NCI-H2196 (cell line): ENCODE measurements around the gene CCDC88A.
"Not testable (repeated sequence)": the region's sequence is repeated elsewhere in the genome, so short reads cannot be mapped to it uniquely, and the experiment has no call there.

Experiments
- DNase-seq: peaks from one replicate; lab custom pipeline; 2025; ENCODE audit not compliant: unreplicated experiment; lab: John Stamatoyannopoulos, UW

Gene CCDC88A

GRCh38 chr2:55327470-55328230 is 92.0 kb downstream of the CCDC88A start:
- DNase-seq, result no peak

GRCh38 chr2:55314985-55315384 is 104.7 kb downstream of the CCDC88A start:
- DNase-seq, result no peak

- no peak for DNase-seq
Observed at GRCh38 chr2:55311444-55311870, 108.2 kb downstream of the CCDC88A start.

GRCh38 chr2:55309446-55309845 is 110.2 kb downstream of the CCDC88A start:
- no peak for DNase-seq

- no peak for DNase-seq
Observed at GRCh38 chr2:55302241-55302640, 117.4 kb downstream of the CCDC88A start.

- no peak for DNase-seq
Observed at GRCh38 chr2:55301277-55301676, 118.4 kb downstream of the CCDC88A start.

- DNase-seq, result no peak
Observed at GRCh38 chr2:55296393-55296792, 123.3 kb downstream of the CCDC88A start.

GRCh38 chr2:55283083-55283482 is 136.6 kb downstream of the CCDC88A start:
- DNase-seq, result no peak

- peak; percentile 58 for DNase-seq
Observed at GRCh38 chr2:55282110-55282917, 137.3 kb downstream of the CCDC88A start.

GRCh38 chr2:55280851-55281546 is 138.7 kb downstream of the CCDC88A start:
- DNase-seq, result not testable (repeated sequence)

- DNase-seq, result not testable (repeated sequence)
Observed at GRCh38 chr2:55279859-55280424, 139.7 kb downstream of the CCDC88A start.

GRCh38 chr2:55279214-55279835 is 140.3 kb downstream of the CCDC88A start:
- not testable (repeated sequence) for DNase-seq

GRCh38 chr2:55277310-55277709 is 142.3 kb downstream of the CCDC88A start:
- DNase-seq, result no peak

- not testable (repeated sequence) for DNase-seq
Observed at GRCh38 chr2:55274346-55274745, 145.3 kb downstream of the CCDC88A start.

- no peak for DNase-seq
Observed at GRCh38 chr2:55269645-55269990, 150.0 kb downstream of the CCDC88A start.

GRCh38 chr2:55268907-55269644 is 150.6 kb downstream of the CCDC88A start, which contains the start of gene MTIF2:
TSS of gene MTIF2 (minus strand) at chr2:55269231. CDS start at chr2:55263858, 5,373 bp downstream.
- DNase-seq, result peak; percentile 81

GRCh38 chr2:55268288-55268906 is 151.3 kb downstream of the CCDC88A start:
- no peak for DNase-seq

- DNase-seq, result not testable (repeated sequence)
Observed at GRCh38 chr2:55259586-55259985, 160.1 kb downstream of the CCDC88A start.

GRCh38 chr2:55252832-55253231 is 166.8 kb downstream of the CCDC88A start:
- no peak for DNase-seq

- peak; percentile 11 for DNase-seq
Observed at GRCh38 chr2:55247025-55247424, 172.6 kb downstream of the CCDC88A start.
